Measurements from ENCODE around the gene MTCL1. TPM values are rescaled to one million over a fixed set of nuclear protein-coding genes. Genes with fewer than 3 reads are reported as not detected.

Gene MTCL1
- total and polyA plus RNA-seq, 9 of the 15 experiments (the other 6 are each of a cell fraction or from before 2014, with no cell fraction given) = 0.21 to 7.4 (median 3.7) TPM

DNA sequence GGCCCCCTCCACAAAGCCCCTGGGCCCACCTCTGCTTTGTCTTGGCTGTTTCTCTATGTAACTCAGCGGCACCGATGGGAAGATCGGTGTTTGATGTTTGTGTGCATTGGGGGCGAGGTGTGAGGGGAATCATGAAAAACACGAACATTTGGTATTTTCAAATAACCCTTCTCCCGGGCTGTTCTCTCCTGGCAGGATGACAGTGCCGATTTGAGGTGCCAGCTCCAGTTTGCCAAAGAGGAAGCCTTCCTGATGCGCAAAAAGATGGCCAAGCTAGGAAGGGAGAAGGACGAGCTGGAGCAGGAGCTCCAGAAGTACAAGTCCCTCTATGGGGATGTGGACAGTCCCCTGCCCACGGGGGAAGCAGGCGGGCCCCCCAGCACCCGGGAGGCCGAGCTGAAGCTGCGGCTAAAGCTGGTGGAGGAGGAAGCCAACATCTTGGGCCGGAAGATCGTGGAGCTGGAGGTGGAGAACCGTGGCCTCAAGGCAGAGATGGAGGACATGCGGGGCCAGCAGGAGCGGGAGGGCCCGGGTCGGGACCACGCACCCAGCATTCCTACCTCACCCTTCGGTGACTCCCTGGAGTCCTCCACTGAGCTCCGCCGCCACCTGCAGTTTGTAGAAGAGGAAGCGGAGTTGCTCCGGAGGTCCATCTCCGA, 78.1 kb downstream of the MTCL1 start:
- Histone ChIP-seq H3K4me2 (ENCODE audit: insufficient read depth, low read length) (no peak overlapping the region), H2AFZ (ENCODE audit: low read depth, low read length) (no peak overlapping the region), H3K4me1 (replicated peaks in 1 of 2; ENCODE audit: control insufficient read depth in 2 of 2, insufficient read depth in 2 of 2, low read length in 2 of 2) (peaks cover 0 to 22% of the 10 kb centered on the region in 2 experiments; a peak in 1 of 5 replicates), H3K9me3 (replicated peaks; ENCODE audit: control insufficient read depth, insufficient read depth, low read depth, low read length) (no peaks in the 10 kb centered on the region), H3K9ac (ENCODE audit: insufficient read depth in 1 of 2, low read depth in 2 of 2, low read length in 2 of 2) (no peak overlapping the region), H3K27ac (ENCODE audit: extremely low read depth, low read depth, low read length) (no peak overlapping the region), H3K27me3 (ENCODE audit: control insufficient read depth in 2 of 2, insufficient read depth in 2 of 2, low read length in 2 of 2) (peaks cover 7 to 44% of the 10 kb centered on the region in 2 experiments), H4K20me1 (replicated peaks; ENCODE audit: control insufficient read depth, insufficient read depth, low read length) (no peaks in the 10 kb centered on the region), H3K36me3 (ENCODE audit: control insufficient read depth, insufficient read depth, low read length) (no peaks in the 10 kb centered on the region), H3K4me3 (no peak overlapping the region), H3K79me2 (ENCODE audit: control insufficient read depth, insufficient read depth, low read length) (no peaks in the 10 kb centered on the region), H3K9me1 (ENCODE audit: control insufficient read depth, insufficient read depth, low read length) (peaks cover 4% of the 10 kb centered on the region)
- ChIA-PET POLR2A (interaction anchor here (0.7 to 1.5 kb wide), 5 partner anchors 10 to 27 kb away, joined by 4 to 7 read pairs (median 5); no protein-coding TSS in a partner anchor), CTCF (ENCODE audit: low intra/inter-chr PET ratio) (no interaction called here)
- no peak for ATAC-seq
- 47% methylated on average over 28 of the region's 28 CpGs for WGBS (ENCODE audit: insufficient coverage, low coverage, missing lambda C conversion rate)
- intact Hi-C loops (cut with micrococcal nuclease) = no loop called here
- in situ Hi-C loops (cut with MboI) = no loop called here
- BruUV-seq (replicated peaks) = no TSS peak
- no peak for DNase-seq (ENCODE audit: extremely low read depth in 1 of 4, low spot score in 3 of 4)
- no peak for TF ChIP-seq MAFG (tag; conservative IDR thresholded peaks at IDR 0.05)
- no peak for TF ChIP-seq SLC30A9 (CRISPR knock-in tag; IDR thresholded peaks at IDR 0.05)
- no peak for TF ChIP-seq RNF219 (CRISPR knock-in tag; IDR thresholded peaks at IDR 0.05)
- no peak for FAIRE-seq

All from K562 (cell line).